HepG2 (cell line): ENCODE measurements around the gene TTLL1. TPM values are rescaled to one million over a fixed set of nuclear protein-coding genes. Genes with fewer than 3 reads are reported as not detected.

Source experiments
- GFI1 ChIP-seq: sonication (generic); formaldehyde crosslinking; IDR thresholded peaks from 2 replicates; pipeline ENCODE4 v1.5.0; 2020; ENCODE audit warnings: missing genetic modification reagents, mild to moderate bottlenecking, borderline replicate concordance
- HDAC1 ChIP-seq: sonication (generic); formaldehyde crosslinking; IDR thresholded peaks from 2 replicates; pipeline ENCODE4 v1.5.1; 2020; ENCODE audit warnings: mild to moderate bottlenecking, missing genetic modification reagents
- LBX2 ChIP-seq: sonication (generic); formaldehyde crosslinking; IDR thresholded peaks from 2 replicates; pipeline ENCODE4 v1.5.0; 2020; ENCODE audit warnings: missing genetic modification reagents, mild to moderate bottlenecking, borderline replicate concordance
- LCORL ChIP-seq, 2 experiments: fragments of 450-650 bp in 1 of 2; sonication (generic) in 1 of 2; formaldehyde crosslinking in 1 of 2; IDR thresholded peaks; 2 replicates each; pipeline versions ENCODE4 v1.5.0 to v1.6.1; 2017 to 2020; ENCODE audit warnings: antibody characterized with exemption in 1 of 2, missing genetic modification reagents in 1 of 2
- MTA1 ChIP-seq: sonication (generic); formaldehyde crosslinking; IDR thresholded peaks from 2 replicates; pipeline ENCODE4 v1.4.0; 2020; ENCODE audit warnings: missing genetic modification reagents, mild to moderate bottlenecking, borderline replicate concordance
- NFKB2 ChIP-seq: sonication (generic); formaldehyde crosslinking; IDR thresholded peaks from 2 replicates; pipeline ENCODE4 v1.4.0; 2020; ENCODE audit warnings: missing genetic modification reagents, borderline replicate concordance
- NRL ChIP-seq: sonication (generic); formaldehyde crosslinking; IDR thresholded peaks from 2 replicates; pipeline ENCODE4 v1.5.0; 2020; ENCODE audit warnings: missing genetic modification reagents, mild to moderate bottlenecking, moderate library complexity, borderline replicate concordance
- SMARCC2 ChIP-seq: fragments of 450-650 bp; IDR thresholded peaks from 2 replicates; pipeline ENCODE4 v1.6.1; 2017; ENCODE audit warnings: antibody characterized with exemption, mild to moderate bottlenecking
- ZMYM3 ChIP-seq: sonication (generic); formaldehyde crosslinking; IDR thresholded peaks from 2 replicates; pipeline ENCODE4 v1.5.1; 2020; ENCODE audit warnings: mild to moderate bottlenecking, missing genetic modification reagents
- ZNF879 ChIP-seq: sonication (generic); formaldehyde crosslinking; IDR thresholded peaks from 2 replicates; pipeline ENCODE4 v1.8.1; 2023; ENCODE audit warnings: missing genetic modification reagents
- ZSCAN20 ChIP-seq: sonication (generic); formaldehyde crosslinking; IDR thresholded peaks from 2 replicates; pipeline ENCODE4 v1.4.0; 2020; ENCODE audit warnings: missing genetic modification reagents, mild to moderate bottlenecking, borderline replicate concordance
- ZZZ3 ChIP-seq: sonication (generic); formaldehyde crosslinking; IDR thresholded peaks from 2 replicates; pipeline ENCODE4 v1.4.0; 2020; ENCODE audit warnings: missing genetic modification reagents, mild to moderate bottlenecking, borderline replicate concordance
- polyA plus RNA-seq, 8 experiments: library from polyadenylated mRNA; depleted of rRNA in 3 of 8; stranded (reverse) in 7 of 8; unstranded in 1 of 8; fragments of >200 nt; fragmentation: Illumina TruSeq in 4 of 8; extraction: Trizol in 4 of 8; gene quantifications; 2 replicates each; pipeline versions ENCODE4 v1.2.1 to v1.2.3, GENCODE V29; 2011 to 2016; ENCODE audit warnings: low read depth in 4 of 8, missing spikeins in 1 of 8, mixed read lengths in 1 of 8; ENCODE audit not compliant: insufficient read depth in 1 of 8
- total RNA-seq, 5 experiments: library from RNA; depleted of rRNA; stranded (reverse); fragments of >200 nt; fragmentation: Illumina TruSeq; extraction: Trizol; gene quantifications; 2 replicates each; pipeline ENCODE4 v1.2.3, GENCODE V29; 2016; ENCODE audit warnings: low read depth in 1 of 5
- TF ChIP-seq, protein P1 (sequence below): sonication (generic); formaldehyde crosslinking; IDR thresholded peaks from 2 replicates; pipeline ENCODE4 v1.4.0; 2020; ENCODE audit warnings: mild to moderate bottlenecking, missing genetic modification reagents, borderline replicate concordance
- TF ChIP-seq, protein P2 (sequence below): sonication (generic); formaldehyde crosslinking; IDR thresholded peaks from 2 replicates; pipeline ENCODE4 v1.9.0; 2021; ENCODE audit warnings: missing genetic modification reagents, borderline replicate concordance
- TF ChIP-seq, protein P3 (sequence below): sonication (generic); formaldehyde crosslinking; IDR thresholded peaks from 2 replicates; pipeline ENCODE4 v1.5.1; 2020; ENCODE audit warnings: mild to moderate bottlenecking, missing genetic modification reagents
- TF ChIP-seq, protein P4 (sequence below): sonication (generic); formaldehyde crosslinking; IDR thresholded peaks from 2 replicates; pipeline ENCODE4 v1.8.0; 2022; ENCODE audit warnings: mild to moderate bottlenecking, missing genetic modification reagents, borderline replicate concordance

TTLL1 gene
- total and polyA plus RNA-seq, 2 of the 13 experiments (the other 11 are each of a cell fraction or from before 2014, with no cell fraction given) = 1.6 to 5.3 TPM

DNA sequence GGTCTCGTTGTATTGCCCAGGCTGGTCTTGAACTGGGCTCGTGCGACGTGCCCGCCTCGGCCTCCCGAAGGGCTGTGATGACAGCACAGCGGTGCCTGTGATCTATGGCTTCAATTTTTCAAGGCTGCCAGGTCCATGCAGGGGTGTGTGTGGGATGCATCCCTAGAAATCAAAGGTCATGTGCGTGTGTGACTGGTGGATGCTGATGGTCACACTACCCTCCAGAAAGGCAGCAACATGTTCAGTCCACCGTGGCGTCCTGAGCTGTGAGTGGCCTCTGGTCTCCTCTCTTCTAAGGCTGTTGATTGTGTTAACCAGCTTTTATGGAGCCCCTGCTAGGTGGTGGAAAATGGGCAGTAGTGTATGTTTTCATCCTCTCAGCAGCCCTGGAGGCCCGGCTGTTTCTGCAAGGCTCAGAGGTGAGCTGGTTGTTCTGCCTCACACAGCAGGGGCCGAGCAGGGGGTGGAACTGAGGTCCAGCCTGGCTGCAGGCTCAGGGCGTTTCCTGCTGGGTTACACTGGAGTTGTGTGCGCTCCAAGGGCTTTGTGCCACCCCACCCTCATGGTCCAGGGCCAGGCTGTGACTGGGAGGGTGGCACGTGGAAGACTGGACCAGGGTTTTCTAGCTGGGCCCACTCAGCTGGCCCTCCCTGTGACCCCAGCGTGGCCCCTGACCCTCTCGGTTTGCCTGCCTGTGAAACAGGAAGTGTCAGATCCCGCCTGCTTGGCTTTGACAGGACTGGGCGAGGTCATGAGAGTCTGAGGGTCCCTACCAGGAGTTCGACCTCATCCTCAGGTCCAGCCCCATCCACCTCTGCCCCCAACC is 29.0 kb upstream of the TTLL1 start (continued):
- TF ChIP-seq, protein P1, sequence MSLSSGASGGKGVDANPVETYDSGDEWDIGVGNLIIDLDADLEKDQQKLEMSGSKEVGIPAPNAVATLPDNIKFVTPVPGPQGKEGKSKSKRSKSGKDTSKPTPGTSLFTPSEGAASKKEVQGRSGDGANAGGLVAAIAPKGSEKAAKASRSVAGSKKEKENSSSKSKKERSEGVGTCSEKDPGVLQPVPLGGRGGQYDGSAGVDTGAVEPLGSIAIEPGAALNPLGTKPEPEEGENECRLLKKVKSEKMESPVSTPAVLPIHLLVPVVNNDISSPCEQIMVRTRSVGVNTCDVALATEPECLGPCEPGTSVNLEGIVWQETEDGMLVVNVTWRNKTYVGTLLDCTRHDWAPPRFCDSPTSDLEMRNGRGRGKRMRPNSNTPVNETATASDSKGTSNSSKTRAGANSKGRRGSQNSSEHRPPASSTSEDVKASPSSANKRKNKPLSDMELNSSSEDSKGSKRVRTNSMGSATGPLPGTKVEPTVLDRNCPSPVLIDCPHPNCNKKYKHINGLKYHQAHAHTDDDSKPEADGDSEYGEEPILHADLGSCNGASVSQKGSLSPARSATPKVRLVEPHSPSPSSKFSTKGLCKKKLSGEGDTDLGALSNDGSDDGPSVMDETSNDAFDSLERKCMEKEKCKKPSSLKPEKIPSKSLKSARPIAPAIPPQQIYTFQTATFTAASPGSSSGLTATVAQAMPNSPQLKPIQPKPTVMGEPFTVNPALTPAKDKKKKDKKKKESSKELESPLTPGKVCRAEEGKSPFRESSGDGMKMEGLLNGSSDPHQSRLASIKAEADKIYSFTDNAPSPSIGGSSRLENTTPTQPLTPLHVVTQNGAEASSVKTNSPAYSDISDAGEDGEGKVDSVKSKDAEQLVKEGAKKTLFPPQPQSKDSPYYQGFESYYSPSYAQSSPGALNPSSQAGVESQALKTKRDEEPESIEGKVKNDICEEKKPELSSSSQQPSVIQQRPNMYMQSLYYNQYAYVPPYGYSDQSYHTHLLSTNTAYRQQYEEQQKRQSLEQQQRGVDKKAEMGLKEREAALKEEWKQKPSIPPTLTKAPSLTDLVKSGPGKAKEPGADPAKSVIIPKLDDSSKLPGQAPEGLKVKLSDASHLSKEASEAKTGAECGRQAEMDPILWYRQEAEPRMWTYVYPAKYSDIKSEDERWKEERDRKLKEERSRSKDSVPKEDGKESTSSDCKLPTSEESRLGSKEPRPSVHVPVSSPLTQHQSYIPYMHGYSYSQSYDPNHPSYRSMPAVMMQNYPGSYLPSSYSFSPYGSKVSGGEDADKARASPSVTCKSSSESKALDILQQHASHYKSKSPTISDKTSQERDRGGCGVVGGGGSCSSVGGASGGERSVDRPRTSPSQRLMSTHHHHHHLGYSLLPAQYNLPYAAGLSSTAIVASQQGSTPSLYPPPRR = 0 out of 2 replicates have a peak, but pooled peaks have one; percentile 29
- TF ChIP-seq NRL (CRISPR knock-in tag) (no peak), GFI1 (CRISPR knock-in tag) (no peak), ZMYM3 (CRISPR knock-in tag) (0 out of 2 replicates have a peak, but pooled peaks have one; percentile 17), MTA1 (0 out of 2 replicates have a peak, but pooled peaks have one; percentile 24), ZNF879 (CRISPR knock-in tag) (no peak), ZZZ3 (CRISPR knock-in tag) (no peak), NFKB2 (CRISPR knock-in tag) (no peak), ZSCAN20 (CRISPR knock-in tag) (no peak), LCORL (IDR thresholded peaks at IDR 0.05) (no peak), LCORL (CRISPR knock-in tag; IDR thresholded peaks at IDR 0.05) (no peak), HDAC1 (CRISPR knock-in tag) (0 out of 2 replicates have a peak, but pooled peaks have one; percentile 30), LBX2 (CRISPR knock-in tag) (no peak), SMARCC2 (no peak)
- TF ChIP-seq, protein P2, sequence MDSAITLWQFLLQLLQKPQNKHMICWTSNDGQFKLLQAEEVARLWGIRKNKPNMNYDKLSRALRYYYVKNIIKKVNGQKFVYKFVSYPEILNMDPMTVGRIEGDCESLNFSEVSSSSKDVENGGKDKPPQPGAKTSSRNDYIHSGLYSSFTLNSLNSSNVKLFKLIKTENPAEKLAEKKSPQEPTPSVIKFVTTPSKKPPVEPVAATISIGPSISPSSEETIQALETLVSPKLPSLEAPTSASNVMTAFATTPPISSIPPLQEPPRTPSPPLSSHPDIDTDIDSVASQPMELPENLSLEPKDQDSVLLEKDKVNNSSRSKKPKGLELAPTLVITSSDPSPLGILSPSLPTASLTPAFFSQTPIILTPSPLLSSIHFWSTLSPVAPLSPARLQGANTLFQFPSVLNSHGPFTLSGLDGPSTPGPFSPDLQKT (CRISPR knock-in tag) = no peak
- TF ChIP-seq, protein P3, sequence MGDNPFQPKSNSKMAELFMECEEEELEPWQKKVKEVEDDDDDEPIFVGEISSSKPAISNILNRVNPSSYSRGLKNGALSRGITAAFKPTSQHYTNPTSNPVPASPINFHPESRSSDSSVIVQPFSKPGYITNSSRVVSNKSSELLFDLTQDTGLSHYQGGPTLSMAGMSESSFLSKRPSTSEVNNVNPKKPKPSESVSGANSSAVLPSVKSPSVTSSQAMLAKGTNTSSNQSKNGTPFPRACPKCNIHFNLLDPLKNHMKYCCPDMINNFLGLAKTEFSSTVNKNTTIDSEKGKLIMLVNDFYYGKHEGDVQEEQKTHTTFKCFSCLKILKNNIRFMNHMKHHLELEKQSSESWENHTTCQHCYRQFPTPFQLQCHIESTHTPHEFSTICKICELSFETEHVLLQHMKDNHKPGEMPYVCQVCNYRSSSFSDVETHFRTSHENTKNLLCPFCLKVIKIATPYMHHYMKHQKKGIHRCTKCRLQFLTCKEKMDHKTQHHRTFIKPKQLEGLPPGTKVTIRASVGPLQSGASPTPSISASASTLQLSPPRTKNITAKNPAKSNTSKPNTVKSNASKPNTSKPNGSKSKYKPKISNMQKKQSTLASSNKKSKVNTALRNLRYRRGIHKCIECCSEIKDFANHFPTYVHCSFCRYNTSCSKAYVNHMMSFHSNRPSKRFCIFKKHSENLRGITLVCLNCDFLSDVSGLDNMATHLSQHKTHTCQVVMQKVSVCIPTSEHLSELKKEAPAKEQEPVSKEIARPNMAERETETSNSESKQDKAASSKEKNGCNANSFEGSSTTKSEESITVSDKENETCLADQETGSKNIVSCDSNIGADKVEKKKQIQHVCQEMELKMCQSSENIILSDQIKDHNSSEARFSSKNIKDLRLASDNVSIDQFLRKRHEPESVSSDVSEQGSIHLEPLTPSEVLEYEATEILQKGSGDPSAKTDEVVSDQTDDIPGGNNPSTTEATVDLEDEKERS = no peak
- TF ChIP-seq, protein P4, sequence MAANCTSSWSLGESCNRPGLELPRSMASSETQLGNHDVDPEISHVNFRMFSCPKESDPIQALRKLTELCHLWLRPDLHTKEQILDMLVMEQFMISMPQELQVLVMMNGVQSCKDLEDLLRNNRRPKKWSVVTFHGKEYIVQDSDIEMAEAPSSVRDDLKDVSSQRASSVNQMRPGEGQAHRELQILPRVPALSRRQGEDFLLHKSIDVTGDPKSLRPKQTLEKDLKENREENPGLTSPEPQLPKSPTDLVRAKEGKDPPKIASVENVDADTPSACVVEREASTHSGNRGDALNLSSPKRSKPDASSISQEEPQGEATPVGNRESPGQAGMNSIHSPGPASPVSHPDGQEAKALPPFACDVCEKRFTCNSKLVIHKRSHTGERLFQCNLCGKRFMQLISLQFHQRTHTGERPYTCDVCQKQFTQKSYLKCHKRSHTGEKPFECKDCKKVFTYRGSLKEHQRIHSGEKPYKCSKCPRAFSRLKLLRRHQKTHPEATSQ (CRISPR knock-in tag) = no peak
